PFSK-1 (cell line): Measurements from ENCODE around the gene COLEC12.

ENCODE experiments used
- FOXP2 ChIP-seq: optimal IDR thresholded peaks from 2 replicates; pipeline ENCODE3; 2011; ENCODE audit warnings: borderline replicate concordance, control low read depth, inconsistent platforms; ENCODE audit not compliant: insufficient read depth; ENCODE audit errors: extremely low read length, extremely low read depth
- POLR2AphosphoS5 ChIP-seq: IDR thresholded peaks from 2 replicates; pipeline ENCODE4 v1.6.1; 2012; ENCODE audit warnings: low read depth, mild to moderate bottlenecking, control low read depth, low read length, moderate library complexity
- REST ChIP-seq, 2 experiments: IDR thresholded peaks; 2 replicates each; pipeline versions ENCODE4 v1.6.1 to v1.8.0; 2011 to 2012; ENCODE audit warnings: low read depth in 2 of 2, low read length in 2 of 2, control low read depth in 1 of 2, inconsistent platforms in 1 of 2, mild to moderate bottlenecking in 1 of 2, moderate library complexity in 1 of 2; ENCODE audit not compliant: insufficient read depth in 1 of 2
- SIN3A ChIP-seq: IDR thresholded peaks from 2 replicates; pipeline ENCODE4 v1.6.1; 2012; ENCODE audit warnings: mild to moderate bottlenecking, low read length, moderate library complexity, borderline replicate concordance; ENCODE audit not compliant: insufficient read depth
- TAF1 ChIP-seq: IDR thresholded peaks from 2 replicates; pipeline ENCODE4 v1.6.1; 2012; ENCODE audit warnings: low read length, control low read depth, borderline replicate concordance; ENCODE audit not compliant: insufficient read depth

The COLEC12 gene

GRCh38 chr18:332721-333510, 167.6 kb downstream of the COLEC12 start:
- no peak for TF ChIP-seq TAF1
- TF ChIP-seq SIN3A = no peak
- TF ChIP-seq REST (IDR thresholded peaks at IDR 0.05; ENCODE audit: insufficient read depth in 1 of 2, low read depth in 2 of 2, low read length in 2 of 2) = no peak
- TF ChIP-seq POLR2AphosphoS5 = no peak
- TF ChIP-seq FOXP2 = no peak

- TF ChIP-seq SIN3A (no peak), TAF1 (no peak), POLR2AphosphoS5 (no peak), REST (IDR thresholded peaks at IDR 0.05; ENCODE audit: insufficient read depth in 1 of 2, low read depth in 2 of 2, low read length in 2 of 2) (no peak), FOXP2 (no peak)
These were observed 168.5 kb downstream of the COLEC12 start for GRCh38 chr18:332007-332406.

GRCh38 chr18:331221-331821, 169.2 kb downstream of the COLEC12 start:
- no peak for TF ChIP-seq FOXP2

- TF ChIP-seq FOXP2 (no peak), POLR2AphosphoS5 (no peak), SIN3A (no peak), TAF1 (no peak), REST (IDR thresholded peaks at IDR 0.05; ENCODE audit: insufficient read depth in 1 of 2, low read depth in 2 of 2, low read length in 2 of 2) (no peak)
These were observed 171.6 kb downstream of the COLEC12 start for GRCh38 chr18:328928-329327.

GRCh38 chr18:326846-327245, 173.7 kb downstream of the COLEC12 start:
- TF ChIP-seq TAF1 = no peak
- no peak for TF ChIP-seq POLR2AphosphoS5
- TF ChIP-seq SIN3A = no peak
- TF ChIP-seq REST (IDR thresholded peaks at IDR 0.05; ENCODE audit: insufficient read depth in 1 of 2, low read depth in 2 of 2, low read length in 2 of 2) = no peak
- no peak for TF ChIP-seq FOXP2
